HG03139 (cell line): Measurements from ENCODE around the gene SART1.

Source experiments
- ATAC-seq: cut with Tn5 transposase; IDR thresholded peaks from one replicate; pipeline ENCODE4 v1.9.1; 2021; ENCODE audit not compliant: unreplicated experiment

Gene SART1

DNA sequence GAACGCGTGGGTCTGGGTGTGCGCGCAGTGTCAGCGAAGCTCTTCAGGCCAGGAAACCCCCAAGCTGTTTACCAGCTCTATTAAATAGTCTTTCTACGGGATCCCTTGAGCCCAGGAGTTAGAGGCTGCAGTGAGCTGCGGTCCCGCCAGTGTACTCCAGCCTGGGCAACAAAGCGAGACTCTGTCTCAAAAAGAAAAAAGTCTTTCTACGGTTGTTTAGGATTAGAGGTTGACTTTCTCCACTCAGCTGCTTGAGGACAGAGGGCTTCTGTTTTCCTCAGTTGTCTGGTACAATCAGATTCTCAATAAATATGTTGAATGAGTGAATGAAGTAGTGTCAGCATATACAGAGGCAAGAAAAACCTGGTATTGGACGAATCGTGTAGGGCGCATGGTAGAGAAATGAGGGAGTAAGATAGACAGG is 619 bp downstream of the SART1 start:
- no peak for ATAC-seq

DNA sequence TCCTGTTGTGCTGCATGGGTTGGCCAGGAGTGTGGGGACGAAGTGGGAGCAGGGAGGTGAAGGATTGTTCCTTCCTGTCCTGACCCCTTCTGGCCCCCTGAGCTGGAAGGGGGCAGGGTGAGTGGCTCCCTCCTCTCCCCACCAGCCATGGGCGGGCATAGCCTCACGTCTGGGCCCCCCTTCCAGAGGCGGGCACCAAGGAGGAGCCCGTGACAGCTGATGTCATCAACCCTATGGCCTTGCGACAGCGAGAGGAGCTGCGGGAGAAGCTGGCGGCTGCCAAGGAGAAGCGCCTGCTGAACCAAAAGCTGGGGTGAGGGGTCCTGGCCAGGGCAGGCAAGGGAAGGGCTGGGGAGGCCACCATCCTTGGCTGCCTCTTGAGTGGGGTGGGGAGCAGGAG is 3.4 kb downstream of the SART1 start:
- no peak for ATAC-seq

DNA sequence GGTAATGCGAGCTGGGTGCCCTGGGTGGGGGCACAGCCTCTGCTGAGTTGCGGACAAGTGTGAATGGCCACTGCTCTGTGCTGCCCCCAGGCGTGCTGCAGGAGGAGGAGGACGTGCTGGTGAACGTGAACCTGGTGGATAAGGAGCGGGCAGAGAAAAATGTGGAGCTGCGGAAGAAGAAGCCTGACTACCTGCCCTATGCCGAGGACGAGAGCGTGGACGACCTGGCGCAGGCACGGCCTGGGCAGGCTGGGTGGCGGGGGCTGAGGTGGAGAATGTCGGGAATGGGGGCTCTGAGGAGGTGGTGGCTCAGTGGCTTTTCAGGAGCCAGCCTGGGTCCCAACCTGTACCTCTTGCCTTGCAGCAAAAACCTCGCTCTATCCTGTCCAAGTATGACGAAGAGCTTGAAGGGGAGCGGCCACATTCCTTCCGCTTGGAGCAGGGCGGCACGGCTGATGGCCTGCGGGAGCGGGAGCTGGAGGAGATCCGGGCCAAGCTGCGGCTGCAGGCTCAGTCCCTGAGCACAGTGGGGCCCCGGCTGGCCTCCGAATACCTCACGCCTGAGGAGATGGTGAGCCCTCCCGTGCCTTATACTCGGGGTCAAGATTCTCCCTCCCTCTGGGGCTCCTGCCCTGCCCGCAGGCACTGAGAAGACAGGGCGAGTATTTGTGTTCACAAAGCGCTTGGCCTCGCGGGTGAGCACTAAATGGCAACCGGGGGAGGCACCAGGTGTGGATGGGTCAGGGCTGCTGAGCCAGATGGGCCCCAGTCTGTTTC is 4.6 kb downstream of the SART1 start:
- ATAC-seq: no peak

GRCh38 chr11:65967329-65967934 is 5.9 kb downstream of the SART1 start:
- ATAC-seq: no peak

GRCh38 chr11:65968600-65969482 is 7.3 kb downstream of the SART1 start:
- ATAC-seq: no peak

GRCh38 chr11:65972116-65972515 is 10.6 kb downstream of the SART1 start:
- no peak for ATAC-seq

GRCh38 chr11:65973439-65974110 is 12.0 kb downstream of the SART1 start:
- ATAC-seq: no peak

DNA sequence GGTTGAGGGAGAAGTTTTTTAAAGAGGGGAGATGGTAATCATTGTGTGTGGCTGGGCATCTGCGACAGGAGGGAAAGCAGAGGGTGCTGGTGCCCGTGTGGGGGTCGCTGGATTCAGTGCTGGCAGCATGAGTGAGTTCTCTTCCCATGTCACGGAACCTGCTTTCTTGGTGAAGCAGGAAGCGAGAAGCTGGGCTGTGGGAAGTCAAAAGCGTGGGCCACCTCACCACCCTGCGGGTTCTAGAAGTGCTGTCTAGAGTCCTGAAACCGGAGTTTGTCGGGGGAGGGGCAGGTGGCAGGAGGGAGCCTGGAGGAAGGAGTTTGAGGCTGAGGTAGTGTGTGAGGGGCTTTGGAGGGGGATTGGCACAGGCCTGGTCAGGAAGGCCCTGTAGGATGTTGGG is 14.2 kb downstream of the SART1 start:
- ATAC-seq: no peak

GRCh38 chr11:65976216-65977176 is 15.0 kb downstream of the SART1 start:
- no peak for ATAC-seq

DNA sequence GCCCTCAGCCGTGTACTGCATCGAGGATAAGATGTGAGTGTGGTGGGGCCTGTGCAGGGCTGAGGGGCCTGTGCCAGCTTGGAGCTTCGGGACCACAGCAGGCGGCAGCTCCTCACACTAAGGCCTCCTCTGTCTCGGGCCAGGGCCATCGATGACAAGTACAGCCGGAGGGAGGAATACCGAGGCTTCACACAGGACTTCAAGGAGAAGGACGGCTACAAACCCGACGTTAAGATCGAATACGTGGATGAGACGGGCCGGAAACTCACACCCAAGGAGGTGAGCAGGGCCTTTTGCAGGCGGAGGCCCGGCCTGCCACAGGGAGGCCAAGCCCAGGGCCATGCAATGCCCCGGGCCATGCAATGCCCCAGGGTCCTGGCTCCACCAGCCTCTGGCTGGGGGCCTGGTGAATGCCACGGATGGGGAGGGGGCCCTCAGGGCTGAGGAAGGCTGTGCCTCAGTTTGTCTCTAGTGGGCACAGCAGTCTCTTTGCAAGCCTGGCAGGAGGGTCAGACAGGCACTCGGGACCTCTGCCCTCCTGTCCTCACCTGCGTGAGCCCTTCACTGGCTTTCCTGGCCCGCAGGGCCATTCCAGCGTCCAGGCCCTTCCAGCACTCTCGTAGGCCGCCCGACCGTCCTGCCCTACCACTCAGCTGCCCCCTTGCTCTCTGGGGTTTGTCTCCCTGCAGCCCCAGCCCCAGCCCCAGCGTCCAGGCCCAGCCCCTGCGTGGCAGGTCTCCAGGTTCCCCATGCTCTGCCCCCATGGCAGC is 16.3 kb downstream of the SART1 start:
- no peak for ATAC-seq

GRCh38 chr11:65978391-65979238 is 17.1 kb downstream of the SART1 start:
- no peak for ATAC-seq

- ATAC-seq: no peak
Observed at GRCh38 chr11:65979261-65979759, 17.8 kb downstream of the SART1 start.

GRCh38 chr11:65981101-65981740 is 19.7 kb downstream of the SART1 start:
- ATAC-seq: no peak

- no peak for ATAC-seq
Observed at GRCh38 chr11:65981972-65982823, 20.7 kb downstream of the SART1 start.

- ATAC-seq: no peak
Observed at GRCh38 chr11:65982824-65983588, 21.5 kb downstream of the SART1 start.

DNA sequence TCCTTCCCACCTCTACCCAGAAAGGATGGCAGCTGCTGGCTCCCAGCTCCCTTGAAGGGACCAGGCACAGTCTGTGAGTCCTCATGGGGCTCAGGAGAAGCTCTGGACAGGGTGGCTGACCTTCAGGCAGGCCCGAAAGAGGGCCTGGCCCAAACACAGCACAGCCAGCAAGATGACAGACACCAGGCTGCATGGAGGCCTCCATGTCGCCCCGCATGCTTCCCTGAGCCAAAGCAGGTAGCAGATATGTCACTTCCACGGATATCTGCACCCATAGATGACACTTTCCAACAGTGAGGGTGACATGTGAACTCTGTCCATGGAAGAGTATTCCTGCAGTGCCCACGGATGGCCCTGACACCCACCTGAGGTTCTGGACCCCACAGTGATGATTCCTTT is 22.1 kb downstream of the SART1 start:
- ATAC-seq: no peak
